ENCODE measurements around the gene KLF11. TPM values are rescaled to one million over a fixed set of nuclear protein-coding genes. Genes with fewer than 3 reads are reported as not detected.
"Not testable (repeated sequence)": the region's sequence is repeated elsewhere in the genome, so short reads cannot be mapped to it uniquely, and the experiment has no call there.

KLF11 gene
- polyA plus RNA-seq, 3 donors: 22.8 to 23.6 (median 23.4) TPM

DNA sequence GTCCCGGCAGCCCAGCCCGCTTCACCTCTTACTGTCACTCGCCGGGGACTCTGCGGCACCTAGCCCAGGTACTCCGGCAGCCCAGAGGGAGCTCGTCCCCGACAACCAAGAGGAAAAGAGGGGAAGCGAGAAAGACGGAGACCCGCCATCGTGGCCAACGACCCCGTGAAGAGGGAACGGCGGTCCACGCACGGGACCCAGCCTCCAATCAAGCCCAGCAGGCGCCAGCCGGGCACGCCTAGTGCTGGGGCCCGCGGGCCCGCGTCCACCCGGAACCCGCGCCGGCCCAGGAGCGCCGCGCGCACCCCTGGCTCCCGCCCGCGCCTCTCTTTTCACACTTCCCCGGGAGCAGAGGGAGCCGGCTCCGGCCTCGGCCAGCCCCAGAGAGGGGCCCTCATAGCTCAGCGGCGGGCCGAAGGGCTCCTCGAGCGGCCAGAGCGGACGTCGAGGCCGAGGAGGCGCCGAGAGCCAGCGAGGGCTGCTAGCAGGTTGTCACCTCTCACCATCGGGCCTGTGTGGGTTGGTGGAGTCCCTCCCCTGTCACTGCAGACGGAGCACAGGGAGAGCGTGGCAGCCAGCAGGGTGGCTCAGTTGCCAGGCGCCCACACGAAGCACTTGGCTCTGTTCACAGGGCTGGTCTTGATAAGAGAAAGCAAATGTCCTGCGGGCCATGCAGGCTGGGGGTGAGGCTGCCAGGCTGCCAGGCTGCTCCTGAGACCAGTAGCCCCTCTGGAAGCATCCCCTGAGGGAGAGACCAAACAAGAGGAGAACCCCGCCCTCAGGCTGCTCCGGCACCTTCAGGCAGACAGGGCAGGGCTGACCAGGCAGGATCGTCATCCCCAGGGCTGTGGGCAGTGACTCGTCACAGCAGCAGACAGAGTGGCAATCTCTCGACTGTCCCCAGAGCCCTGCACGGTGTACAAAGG lies 36.9 kb upstream of the KLF11 start:
- DNase-seq (ENCODE audit: extremely low read depth in 1 of 11, low read depth in 9 of 11, low spot score in 4 of 11): peak in 1 of 11 donors; percentile 18

DNA sequence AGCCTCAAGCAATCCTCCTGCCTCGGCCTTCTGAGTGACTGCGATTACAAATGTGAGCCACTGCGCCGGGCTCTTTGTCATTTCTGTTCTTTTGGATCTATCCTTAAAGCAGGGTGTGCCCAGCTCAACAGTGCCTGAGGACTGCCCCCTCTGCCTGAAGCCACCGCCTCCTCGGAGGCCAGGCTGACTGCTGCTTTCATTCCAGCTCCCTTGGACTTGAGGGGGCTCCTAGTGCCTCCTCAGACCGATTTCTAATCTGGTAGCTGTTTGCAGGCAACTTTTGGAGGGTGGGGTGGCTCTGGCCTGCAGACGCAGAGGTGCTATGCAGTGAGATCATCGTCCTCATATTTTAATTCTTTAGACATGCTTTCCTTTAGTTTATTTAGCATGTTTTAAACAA lies 35.9 kb upstream of the KLF11 start:
- DNase-seq (ENCODE audit: extremely low read depth in 1 of 11, low read depth in 9 of 11, low spot score in 4 of 11): no peak

- DNase-seq (ENCODE audit: extremely low read depth in 1 of 11, low read depth in 9 of 11, low spot score in 4 of 11): no peak
Observed at GRCh38 chr2:10007921-10008808, 35.2 kb upstream of the KLF11 start.

- DNase-seq (ENCODE audit: extremely low read depth in 1 of 11, low read depth in 9 of 11, low spot score in 4 of 11): no peak
Observed at GRCh38 chr2:10008809-10009176, 34.6 kb upstream of the KLF11 start.

GRCh38 chr2:10009271-10009810 lies 34.0 kb upstream of the KLF11 start:
- DNase-seq (ENCODE audit: extremely low read depth in 1 of 11, low read depth in 9 of 11, low spot score in 4 of 11): no peak

- no peak for DNase-seq (ENCODE audit: extremely low read depth in 1 of 11, low read depth in 9 of 11, low spot score in 4 of 11)
Observed at GRCh38 chr2:10009811-10010781, 33.3 kb upstream of the KLF11 start.

GRCh38 chr2:10010861-10011605 lies 32.3 kb upstream of the KLF11 start:
- not testable (repeated sequence) for DNase-seq (ENCODE audit: extremely low read depth in 1 of 11, low read depth in 9 of 11, low spot score in 4 of 11)

GRCh38 chr2:10011606-10012325 lies 31.6 kb upstream of the KLF11 start:
- not testable (repeated sequence) for DNase-seq (ENCODE audit: extremely low read depth in 1 of 11, low read depth in 9 of 11, low spot score in 4 of 11)

- DNase-seq (ENCODE audit: extremely low read depth in 1 of 11, low read depth in 9 of 11, low spot score in 4 of 11): not testable (repeated sequence)
Observed at GRCh38 chr2:10012366-10012962, 30.9 kb upstream of the KLF11 start.

DNA sequence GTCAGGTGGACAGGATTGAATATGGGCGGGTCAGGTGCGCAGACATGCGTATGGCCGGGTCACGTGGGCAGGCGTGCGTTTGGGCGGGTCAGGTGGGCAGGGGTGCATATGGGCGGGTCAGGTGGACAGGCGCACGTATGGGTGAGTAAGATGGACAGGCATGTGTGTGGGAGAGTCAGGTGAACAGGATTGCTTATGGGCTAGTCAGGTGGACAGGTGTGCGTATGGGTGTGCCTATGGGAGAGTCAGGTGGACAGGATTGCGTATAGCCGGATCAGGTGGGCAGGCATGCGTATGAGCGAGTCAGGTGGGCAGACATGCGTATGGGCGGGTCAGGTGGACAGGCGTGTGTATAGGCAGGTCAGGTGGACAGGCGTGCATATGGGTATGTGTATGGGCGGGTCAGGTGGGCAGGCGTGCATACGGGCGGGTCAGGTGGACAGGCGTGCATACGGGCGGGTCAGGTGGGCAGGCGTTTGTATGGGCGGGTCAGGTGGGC lies 30.3 kb upstream of the KLF11 start:
- DNase-seq (ENCODE audit: extremely low read depth in 1 of 11, low read depth in 9 of 11, low spot score in 4 of 11): no peak

GRCh38 chr2:10013651-10014417 lies 29.5 kb upstream of the KLF11 start:
- DNase-seq (ENCODE audit: extremely low read depth in 1 of 11, low read depth in 9 of 11, low spot score in 4 of 11): not testable (repeated sequence)

GRCh38 chr2:10014418-10015190 lies 28.7 kb upstream of the KLF11 start:
- DNase-seq (ENCODE audit: extremely low read depth in 1 of 11, low read depth in 9 of 11, low spot score in 4 of 11): no peak

DNA sequence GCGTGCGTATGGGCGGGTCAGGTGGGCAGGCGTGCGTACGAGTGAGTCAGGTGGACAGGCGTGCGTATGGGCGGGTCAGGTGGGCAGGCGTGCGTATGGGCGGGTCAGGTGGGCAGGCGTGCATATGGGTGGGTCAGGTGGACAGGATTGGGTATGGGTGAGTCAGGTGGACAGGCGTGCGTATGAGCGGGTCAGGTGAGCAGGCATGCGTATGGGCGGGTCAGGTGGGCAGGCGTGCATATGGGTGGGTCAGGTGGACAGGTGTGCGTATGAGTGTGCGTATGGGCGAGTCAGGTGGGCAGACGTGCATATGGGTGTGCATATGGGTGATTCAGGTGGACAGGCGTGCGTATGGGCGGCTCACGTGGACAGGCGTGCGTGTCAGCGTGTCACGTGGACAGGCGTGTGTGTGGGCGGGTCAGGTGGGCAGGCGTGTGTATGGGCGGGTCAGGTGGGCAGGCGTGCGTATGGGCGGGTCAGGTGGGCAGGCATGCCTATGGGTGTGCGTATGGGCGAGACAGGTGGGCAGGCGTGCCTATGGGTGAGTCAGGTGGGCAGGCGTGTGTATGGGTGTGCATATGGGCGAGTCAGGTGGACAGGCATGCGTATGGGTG lies 27.9 kb upstream of the KLF11 start:
- DNase-seq (ENCODE audit: extremely low read depth in 1 of 11, low read depth in 9 of 11, low spot score in 4 of 11): not testable (repeated sequence)

DNA sequence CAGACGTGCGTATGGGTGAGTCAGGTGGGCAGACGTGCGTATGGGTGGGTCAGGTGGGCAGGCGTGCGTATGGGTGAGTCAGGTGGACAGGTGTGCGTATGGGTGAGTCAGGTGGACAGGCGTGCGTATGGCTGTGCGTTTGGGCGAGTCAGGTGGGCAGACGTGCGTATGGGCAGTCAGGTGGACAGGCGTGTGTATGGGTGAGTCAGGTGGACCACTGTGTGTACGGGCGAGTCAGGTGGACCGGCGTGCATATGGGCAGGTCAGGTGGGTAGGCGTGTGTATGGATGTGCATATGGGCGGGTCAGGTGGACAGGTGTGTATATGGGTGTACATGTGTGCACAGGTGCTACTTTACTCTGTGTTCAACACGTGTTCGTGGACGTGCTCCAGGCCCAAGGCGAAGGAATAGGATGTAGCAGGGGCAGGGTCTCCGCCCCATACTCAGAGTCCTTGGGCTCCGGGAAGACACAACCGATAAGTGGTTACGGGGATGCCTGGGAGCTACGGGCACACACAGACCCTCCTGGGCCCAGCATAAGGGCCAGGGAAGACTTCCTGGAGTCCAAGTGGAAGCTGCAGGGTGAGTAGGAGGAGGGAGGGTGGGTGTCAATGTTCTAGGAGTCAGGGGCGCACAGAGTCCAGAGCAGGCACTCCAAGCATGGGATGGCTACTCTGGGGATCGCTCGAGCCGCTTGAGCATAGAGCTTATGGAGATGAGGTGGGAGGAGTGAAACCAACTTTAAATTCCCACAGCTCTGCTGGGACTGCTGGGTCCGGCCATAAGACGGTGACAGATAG lies 27.1 kb upstream of the KLF11 start:
- no peak for DNase-seq (ENCODE audit: extremely low read depth in 1 of 11, low read depth in 9 of 11, low spot score in 4 of 11)
